C4-2B (cell line): Measurements from ENCODE around the gene NCKAP5.
"Not testable (repeated sequence)": the region's sequence is repeated elsewhere in the genome, so short reads cannot be mapped to it uniquely, and the experiment has no call there.

ENCODE experiments used
- H3K27ac ChIP-seq: fragments of 450-650 bp; 2 replicates; pipeline ENCODE4 v1.5.1; 2017
- CTCF ChIP-seq: fragments of 450-650 bp; conservative IDR thresholded peaks from 2 replicates; pipeline ENCODE4 v1.5.1; 2017; ENCODE audit warnings: mild to moderate bottlenecking
- ZFX ChIP-seq: fragments of 450-650 bp; IDR thresholded peaks from 2 replicates; pipeline ENCODE4 v1.6.1; 2017

Gene NCKAP5

GRCh38 chr2:132716954-132717353, 851.3 kb downstream of the NCKAP5 start:
- no peak overlapping the region for H3K27ac ChIP-seq
- no peak for TF ChIP-seq CTCF
- no peak for TF ChIP-seq ZFX

- TF ChIP-seq ZFX (no peak), CTCF (no peak)
These were observed 852.6 kb downstream of the NCKAP5 start for GRCh38 chr2:132715386-132716351.

DNA sequence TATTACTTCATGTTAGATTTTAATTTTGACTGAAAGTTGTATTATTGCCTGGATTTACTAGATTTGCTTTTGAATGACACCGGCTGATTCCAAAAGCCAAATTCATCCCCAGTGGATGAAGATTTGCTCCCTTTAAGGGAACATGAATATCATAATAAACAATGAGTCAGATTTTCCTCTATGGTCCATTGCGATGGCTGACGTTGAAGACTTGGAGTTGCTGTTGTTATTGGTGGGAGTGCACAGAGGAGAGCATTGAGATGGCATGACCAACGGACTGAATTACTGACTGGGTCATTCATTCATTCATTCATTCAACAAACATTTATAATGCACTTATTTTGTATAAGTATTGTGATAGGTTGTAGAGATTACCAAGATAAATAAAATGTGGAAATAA, 864.9 kb downstream of the NCKAP5 start:
- no peak overlapping the region for H3K27ac ChIP-seq
- no peak for TF ChIP-seq CTCF
- TF ChIP-seq ZFX = no peak

More at GRCh38 chr2:132715386-132716351, 852.6 kb downstream of the NCKAP5 start:
- no peak overlapping the region for H3K27ac ChIP-seq

DNA sequence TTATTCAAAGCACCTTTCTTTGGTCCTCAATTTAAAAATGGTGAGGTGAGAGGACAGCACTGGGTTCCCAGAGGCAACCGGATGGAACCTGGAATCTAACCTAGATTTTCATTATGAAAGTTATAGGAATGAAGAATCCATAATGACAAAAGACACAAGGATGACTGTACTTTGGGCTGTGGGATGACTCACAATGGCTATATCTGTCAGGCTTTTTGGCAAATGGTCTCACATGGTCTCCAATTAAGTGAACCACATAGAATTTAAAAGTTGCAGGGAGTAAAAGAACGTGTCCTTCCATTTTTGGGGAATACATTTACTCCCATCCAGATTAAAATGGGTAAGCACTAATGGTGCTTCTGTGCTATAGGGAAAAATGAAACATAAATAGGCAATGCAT, 866.5 kb downstream of the NCKAP5 start:
- no peak overlapping the region for H3K27ac ChIP-seq
- no peak for TF ChIP-seq CTCF
- TF ChIP-seq ZFX = no peak

- not testable (repeated sequence) for H3K27ac ChIP-seq
These were observed 868.5 kb downstream of the NCKAP5 start for GRCh38 chr2:132699802-132700201.

DNA sequence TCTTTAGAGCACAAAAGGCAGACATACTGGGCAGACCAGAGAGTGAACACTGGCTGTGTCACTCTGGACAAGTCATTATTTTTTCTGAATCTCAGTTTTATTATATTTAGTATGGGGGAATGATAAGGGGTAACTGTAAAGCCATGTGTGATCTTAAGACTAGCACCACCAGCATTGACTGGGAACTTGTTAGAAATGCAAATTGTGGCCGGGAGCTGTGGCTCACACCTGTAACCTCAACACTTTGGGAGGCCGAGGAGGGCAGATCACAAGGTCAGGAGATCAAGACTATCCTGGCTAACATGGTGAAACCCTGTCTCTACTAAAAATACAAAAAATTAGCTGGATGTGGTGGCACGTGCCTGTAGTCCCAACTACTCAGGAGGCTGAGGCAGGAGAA, 869.9 kb downstream of the NCKAP5 start:
- not testable (repeated sequence) for H3K27ac ChIP-seq

GRCh38 chr2:132697556-132698205, 870.6 kb downstream of the NCKAP5 start:
- no peak for TF ChIP-seq CTCF
- no peak for TF ChIP-seq ZFX
- H3K27ac ChIP-seq = no peak overlapping the region

DNA sequence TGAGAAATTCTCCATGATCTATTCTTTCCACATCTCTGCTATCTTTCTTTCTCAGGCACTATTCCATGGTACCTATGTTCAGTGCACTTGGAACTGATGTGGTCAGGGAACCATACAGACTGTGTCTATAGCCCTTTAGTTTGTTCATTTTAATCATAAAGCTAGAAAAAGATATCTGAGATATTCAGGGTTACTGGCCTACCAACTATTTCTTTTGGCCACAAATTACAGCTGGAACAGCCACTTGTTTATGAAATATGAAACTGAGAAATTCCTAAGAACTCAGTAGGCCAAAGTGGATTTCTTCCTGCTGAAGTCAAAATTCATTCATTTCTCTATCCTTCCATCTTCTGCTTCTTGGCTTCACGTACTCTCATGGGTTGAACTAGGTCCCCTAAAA, 875.4 kb downstream of the NCKAP5 start:
- H3K27ac ChIP-seq = no peak overlapping the region
- TF ChIP-seq ZFX = no peak
- no peak for TF ChIP-seq CTCF
